ENCODE results near the gene ZNF615.
"Not testable (repeated sequence)": the region's sequence is repeated elsewhere in the genome, so short reads cannot be mapped to it uniquely, and the experiment has no call there.

ZNF615 gene

GRCh38 chr19:51960621-51961233 lies 47.3 kb downstream of the ZNF615 start:
- CTCF ChIA-PET, H3K27ac Mint-ChIP-seq, DNase-seq, H3K4me1 Mint-ChIP-seq, H3K4me3 Mint-ChIP-seq, H3K27me3 Mint-ChIP-seq: not testable (repeated sequence)
- Mint-ChIP-seq H3K9me3 (peaks cover 79% of the 10 kb centered on the region), H3K36me3 (peaks cover 33% of the 10 kb centered on the region)

GRCh38 chr19:51959791-51960190 lies 48.2 kb downstream of the ZNF615 start:
- H3K36me3 Mint-ChIP-seq: peaks cover 23% of the 10 kb centered on the region
- H3K4me3 Mint-ChIP-seq: no peak overlapping the region
- H3K27ac Mint-ChIP-seq: no peak overlapping the region
- H3K9me3 Mint-ChIP-seq: peaks cover 73% of the 10 kb centered on the region
- CTCF ChIA-PET: no interaction called here
- H3K4me1 Mint-ChIP-seq: no peaks in the 10 kb centered on the region
- no peak for DNase-seq
- H3K27me3 Mint-ChIP-seq: no peaks in the 10 kb centered on the region

GRCh38 chr19:51957846-51958245 lies 50.2 kb downstream of the ZNF615 start:
- DNase-seq, H3K4me3 Mint-ChIP-seq, CTCF ChIA-PET: not testable (repeated sequence)

GRCh38 chr19:51948975-51949374 lies 59.0 kb downstream of the ZNF615 start:
- H3K27me3 Mint-ChIP-seq: no peaks in the 10 kb centered on the region
- DNase-seq: no peak
- no peaks in the 10 kb centered on the region for H3K4me1 Mint-ChIP-seq
- CTCF ChIA-PET: no interaction called here
- no peak overlapping the region for H3K27ac Mint-ChIP-seq
- peaks cover 25% of the 10 kb centered on the region for H3K36me3 Mint-ChIP-seq
- H3K4me3 Mint-ChIP-seq: no peak overlapping the region
- H3K9me3 Mint-ChIP-seq: peaks cover 72% of the 10 kb centered on the region

More at GRCh38 chr19:51957846-51958245, 50.2 kb downstream of the ZNF615 start:
- H3K27ac Mint-ChIP-seq, H3K4me1 Mint-ChIP-seq, H3K36me3 Mint-ChIP-seq, H3K27me3 Mint-ChIP-seq: not testable (repeated sequence)
- H3K9me3 Mint-ChIP-seq: peaks cover 65% of the 10 kb centered on the region

GRCh38 chr19:51946602-51947001 lies 61.4 kb downstream of the ZNF615 start:
- Mint-ChIP-seq H3K36me3 (peaks cover 49% of the 10 kb centered on the region), H3K4me3 (no peak overlapping the region), H3K27ac (no peak overlapping the region), H3K9me3 (peaks cover 84% of the 10 kb centered on the region), H3K4me1 (no peaks in the 10 kb centered on the region), H3K27me3 (no peaks in the 10 kb centered on the region)
- CTCF ChIA-PET: no interaction called here
- DNase-seq: no peak

GRCh38 chr19:51944798-51945552 lies 63.0 kb downstream of the ZNF615 start:
- H3K27ac Mint-ChIP-seq: no peak overlapping the region
- H3K4me1 Mint-ChIP-seq: no peaks in the 10 kb centered on the region
- CTCF ChIA-PET: no interaction called here
- H3K27me3 Mint-ChIP-seq: no peaks in the 10 kb centered on the region
- DNase-seq: no peak
- H3K36me3 Mint-ChIP-seq: peaks cover 64% of the 10 kb centered on the region
- no peak overlapping the region for H3K4me3 Mint-ChIP-seq
- H3K9me3 Mint-ChIP-seq: peaks cover 87% of the 10 kb centered on the region

All from activated naive CD4-positive, alpha-beta T cell treated with anti-CD3 and anti-CD28 coated beads, Interleukin-2, amount 10 ng/mL, durations not matched to agents 7 days and 5 days (primary cell).